GM19455 (cell line): Measurements from ENCODE around the gene AHSG.
"Not testable (repeated sequence)": the region's sequence is repeated elsewhere in the genome, so short reads cannot be mapped to it uniquely, and the experiment has no call there.

Source experiments
- ATAC-seq: cut with Tn5 transposase; IDR thresholded peaks from one replicate; pipeline ENCODE4 v1.9.1; 2021; ENCODE audit not compliant: unreplicated experiment

AHSG gene

DNA sequence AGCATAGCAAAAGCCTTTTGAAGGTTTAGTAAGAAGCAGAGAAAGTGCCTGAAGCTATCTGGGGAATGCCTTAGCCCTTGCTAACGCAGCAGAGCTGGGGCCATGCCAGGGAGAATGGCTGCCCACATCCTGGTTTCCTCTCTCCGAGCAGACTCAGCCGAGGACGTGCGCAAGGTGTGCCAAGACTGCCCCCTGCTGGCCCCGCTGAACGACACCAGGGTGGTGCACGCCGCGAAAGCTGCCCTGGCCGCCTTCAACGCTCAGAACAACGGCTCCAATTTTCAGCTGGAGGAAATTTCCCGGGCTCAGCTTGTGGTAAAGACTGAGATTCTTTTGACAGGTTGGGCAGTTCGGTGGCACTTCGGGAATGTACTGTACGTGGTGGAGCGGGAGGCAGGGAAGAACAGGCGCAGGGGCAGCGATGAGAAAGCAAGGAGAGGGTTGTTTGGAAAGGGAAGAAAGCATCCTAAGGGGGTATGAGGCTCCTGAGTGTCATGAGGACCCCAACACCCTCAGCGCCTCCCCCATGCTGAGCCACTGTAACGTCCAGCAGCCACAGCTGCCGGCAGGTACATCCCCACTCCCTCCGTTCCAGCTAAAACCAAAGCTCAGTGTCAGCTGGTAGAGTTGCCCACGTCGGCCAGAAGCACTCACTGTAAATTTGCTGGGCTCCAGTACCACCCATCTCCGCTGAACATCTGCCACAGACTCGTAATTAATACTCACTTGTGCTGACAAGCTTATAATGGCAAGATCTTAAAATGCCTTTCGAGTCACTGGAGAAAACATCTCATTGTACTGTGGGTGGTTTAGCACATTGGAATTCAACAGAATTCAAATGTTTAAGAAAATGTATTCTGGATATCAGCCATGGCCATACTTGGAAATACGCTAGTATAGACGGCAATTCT, 4.4 kb downstream of the AHSG start:
- no peak for ATAC-seq

DNA sequence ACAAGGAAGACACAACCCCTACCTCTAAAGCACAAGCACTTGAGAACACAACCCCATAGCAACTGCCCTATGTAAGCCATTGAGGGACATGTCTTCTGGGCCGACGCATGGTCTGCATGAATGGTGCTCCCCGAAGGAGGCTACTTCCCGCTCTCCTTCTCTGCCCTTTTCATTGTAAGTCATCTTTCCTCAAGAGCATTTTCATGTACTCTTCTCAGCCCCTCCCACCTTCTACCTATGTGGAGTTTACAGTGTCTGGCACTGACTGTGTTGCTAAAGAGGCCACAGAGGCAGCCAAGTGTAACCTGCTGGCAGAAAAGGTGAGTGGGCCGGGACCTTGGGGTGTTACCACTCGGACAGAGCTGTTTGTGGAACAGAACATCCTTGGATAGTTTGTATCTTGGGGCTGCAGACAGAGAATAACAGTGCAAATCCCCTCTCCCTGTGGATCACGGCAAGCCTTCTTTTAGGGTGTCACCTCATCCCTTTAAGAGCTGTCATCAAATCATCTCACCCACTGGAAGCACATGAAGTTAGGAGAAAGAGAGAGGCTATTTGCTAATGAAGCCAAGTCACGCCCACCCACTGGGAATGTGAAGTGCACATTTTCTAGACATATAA, 5.6 kb downstream of the AHSG start:
- ATAC-seq: no peak

DNA sequence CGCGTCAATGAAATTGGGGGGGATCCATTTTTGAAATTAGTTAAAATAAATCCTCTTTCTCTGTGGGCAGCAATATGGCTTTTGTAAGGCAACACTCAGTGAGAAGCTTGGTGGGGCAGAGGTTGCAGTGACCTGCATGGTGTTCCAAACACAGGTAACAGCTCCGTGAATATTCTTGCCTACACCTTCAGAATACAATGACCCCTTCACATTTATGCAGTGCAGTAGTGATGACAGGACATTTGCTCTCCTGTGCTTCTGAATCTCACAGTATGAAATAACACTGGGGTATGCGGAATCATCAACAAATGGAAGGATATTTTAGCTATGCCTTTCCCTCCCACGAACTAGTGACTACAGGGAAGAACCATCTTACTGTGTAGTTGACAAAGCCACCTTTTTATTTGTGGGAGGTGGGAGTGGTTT, 6.9 kb downstream of the AHSG start:
- no peak for ATAC-seq

DNA sequence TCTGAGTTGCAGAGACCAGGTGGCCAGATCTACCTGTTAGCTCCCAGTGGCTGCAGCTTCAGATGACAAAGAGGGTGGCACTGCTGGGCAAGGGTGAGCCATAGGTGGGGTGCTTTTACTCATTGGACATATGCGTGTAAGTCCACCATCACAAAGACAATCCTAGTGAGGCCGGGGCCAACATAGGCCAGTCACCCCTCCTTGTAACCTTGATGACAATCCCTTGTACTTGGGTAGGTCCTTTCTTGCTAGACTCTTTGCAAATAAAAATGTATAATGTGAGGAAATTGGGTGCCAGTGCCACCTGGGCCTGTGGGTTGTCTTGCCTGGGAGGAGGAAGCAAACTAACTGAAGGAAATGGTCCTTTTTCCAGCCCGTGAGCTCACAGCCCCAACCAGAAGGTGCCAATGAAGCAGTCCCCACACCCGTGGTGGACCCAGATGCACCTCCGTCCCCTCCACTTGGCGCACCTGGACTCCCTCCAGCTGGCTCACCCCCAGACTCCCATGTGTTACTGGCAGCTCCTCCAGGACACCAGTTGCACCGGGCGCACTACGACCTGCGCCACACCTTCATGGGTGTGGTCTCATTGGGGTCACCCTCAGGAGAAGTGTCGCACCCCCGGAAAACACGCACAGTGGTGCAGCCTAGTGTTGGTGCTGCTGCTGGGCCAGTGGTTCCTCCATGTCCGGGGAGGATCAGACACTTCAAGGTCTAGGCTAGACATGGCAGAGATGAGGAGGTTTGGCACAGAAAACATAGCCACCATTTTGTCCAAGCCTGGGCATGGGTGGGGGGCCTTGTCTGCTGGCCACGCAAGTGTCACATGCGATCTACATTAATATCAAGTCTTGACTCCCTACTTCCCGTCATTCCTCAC, 7.6 kb downstream of the AHSG start:
- ATAC-seq: no peak

DNA sequence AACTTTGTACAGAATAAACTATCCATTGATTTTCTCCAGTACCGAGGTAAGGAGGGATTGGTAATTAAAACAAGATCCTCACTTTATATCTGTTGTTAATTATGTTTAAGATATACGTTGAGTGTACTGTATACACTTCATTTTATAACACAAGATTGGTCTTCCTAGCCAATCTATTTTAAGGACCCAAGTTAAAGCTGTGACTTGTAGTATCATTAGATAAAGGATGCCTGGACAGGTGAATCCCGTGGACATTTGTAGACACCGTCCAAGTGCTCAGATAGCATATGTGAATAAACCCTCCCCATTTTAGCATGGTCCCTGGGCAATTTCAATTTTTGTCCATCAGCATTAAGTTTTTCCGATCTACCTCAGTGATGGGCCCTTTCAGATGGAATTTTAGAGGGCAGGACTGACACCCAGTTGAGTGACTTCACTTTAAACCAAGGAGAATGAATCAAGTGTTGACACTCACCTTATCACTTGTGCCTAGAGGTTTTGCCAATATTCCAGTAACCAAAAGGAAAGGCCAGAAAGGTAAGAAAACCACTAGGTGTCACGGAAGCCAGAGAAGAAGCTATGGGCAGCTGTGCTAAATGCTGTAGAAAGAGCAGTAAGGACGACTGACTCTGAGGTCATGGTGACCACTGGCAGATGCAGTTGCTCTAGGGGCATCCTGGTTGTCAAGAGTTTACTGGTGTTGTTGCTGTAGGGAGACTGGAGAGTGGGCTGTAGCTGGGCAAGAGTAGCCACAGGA, 9.2 kb downstream of the AHSG start:
- ATAC-seq: no peak

DNA sequence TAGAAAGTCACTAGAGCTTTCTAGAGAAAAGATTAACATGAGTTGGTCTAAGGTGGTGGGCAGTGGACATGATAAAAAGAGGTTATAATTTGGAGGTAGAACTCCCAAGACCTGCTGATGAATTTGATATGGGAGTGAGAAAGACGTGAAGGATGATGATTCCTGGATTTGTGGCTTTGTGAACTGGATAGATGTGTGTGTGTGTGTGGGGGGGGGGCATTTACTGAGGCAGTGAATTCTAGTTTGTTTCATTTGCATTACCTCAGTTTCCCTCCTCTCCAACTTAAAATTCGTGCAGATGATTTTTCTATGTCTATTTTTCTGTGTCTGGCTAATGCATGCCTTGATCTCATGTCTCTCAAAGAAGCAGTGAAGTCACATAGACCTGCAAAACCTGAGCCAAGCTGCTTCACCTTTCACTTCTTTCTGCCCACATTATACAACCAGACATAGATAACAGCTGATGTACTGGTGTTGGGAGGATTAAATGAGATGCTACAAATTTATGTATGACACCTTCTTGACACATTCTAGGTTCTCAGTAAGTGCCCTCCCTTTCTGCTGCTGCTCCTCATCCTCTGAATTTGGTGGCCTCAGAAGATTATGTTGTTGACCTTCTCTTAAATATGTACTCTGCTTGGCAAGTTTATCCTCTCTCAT, 9.9 kb downstream of the AHSG start:
- no peak for ATAC-seq

DNA sequence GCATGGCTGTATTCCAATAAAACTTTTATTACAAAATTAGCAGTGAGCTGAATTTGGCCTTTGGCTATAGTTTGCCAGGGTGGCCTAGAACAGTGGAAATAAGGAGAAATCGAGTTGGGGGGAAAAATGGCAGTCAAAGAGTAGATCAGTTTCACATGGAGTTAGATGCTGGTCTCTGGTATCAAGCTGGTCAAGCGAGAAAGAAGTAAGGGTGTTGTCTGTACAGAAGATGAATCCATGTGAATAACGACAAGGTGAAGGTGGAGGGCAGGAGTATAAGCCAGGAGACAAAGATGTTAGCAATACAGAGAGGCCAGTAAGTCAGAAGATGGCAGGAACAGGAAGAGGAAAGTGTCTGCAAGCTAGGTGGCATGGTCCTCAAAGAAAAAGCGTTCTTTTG, 11.7 kb downstream of the AHSG start:
- no peak for ATAC-seq

DNA sequence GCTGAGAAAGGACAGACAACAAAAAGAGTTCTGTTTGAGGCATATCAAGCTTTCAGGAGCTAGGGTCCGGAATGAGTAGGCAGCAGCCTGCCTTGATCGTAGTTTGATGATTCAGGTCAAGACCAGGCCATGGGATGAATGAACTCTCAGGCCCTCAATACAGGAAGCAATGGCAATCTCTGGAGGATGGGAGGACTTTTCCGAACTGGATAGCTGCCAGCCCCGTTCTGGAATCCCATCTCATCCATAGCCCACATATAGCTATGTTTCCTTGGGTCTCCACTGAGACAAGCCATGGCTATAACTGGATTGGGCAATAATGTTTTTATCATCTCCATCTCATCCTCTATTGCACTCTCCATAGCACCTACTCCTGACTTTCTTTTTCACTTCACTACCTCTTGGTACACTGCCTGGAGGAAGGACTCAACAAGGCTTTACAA, 12.8 kb downstream of the AHSG start:
- no peak for ATAC-seq

DNA sequence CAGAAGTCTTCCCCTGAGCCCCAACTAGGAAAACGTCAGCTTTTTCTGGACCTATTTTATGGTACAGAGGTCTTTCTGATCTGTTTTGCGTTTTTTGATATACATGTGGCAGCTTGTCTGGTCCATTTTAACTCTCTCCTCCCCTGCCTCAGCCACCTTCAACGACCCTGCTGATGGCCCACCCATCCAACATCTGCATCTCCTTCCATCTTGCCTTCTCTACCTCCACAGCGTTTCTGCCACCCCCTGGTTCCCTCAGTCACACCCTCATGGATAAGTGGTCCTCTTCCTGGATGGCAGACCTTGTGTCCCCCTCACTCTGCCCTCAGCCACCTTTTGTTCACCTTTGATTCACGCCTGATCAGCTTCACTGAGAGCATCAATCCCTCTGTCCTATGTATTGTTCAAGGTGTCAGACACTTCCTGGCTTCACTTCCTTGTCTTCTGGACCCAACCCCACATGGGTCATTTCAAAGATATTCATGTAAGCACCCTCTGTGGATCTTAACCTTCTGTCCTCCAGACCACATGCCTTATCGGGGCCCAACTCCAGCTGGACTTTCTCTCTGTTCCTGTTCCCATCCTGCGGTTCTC, 13.5 kb downstream of the AHSG start:
- ATAC-seq: no peak

DNA sequence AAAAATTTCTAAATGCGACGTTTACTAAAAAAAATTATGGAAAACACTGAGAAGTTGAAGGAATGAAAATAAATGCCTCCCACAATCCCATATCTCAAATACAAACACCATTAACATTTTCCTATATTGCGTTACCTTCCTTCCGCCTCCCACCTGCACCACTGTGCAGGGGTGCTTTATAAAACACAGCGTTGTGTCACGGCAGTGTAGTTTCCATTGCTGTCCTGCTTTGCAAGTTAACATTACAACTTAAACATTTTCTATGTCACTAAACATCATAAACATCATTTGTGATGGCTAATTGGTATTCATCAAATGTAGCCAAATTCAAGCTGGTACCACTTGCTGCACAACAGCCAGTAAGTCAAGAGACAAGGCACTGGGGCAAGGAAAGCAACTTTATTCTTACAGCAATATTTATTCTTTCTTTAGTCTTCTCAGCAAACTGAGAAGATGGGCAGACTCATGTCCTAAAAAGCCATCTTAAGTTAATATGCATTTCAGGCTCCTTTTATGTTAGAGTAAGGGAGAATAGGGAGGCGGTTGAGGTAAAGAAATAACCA, 15.1 kb downstream of the AHSG start:
- no peak for ATAC-seq

DNA sequence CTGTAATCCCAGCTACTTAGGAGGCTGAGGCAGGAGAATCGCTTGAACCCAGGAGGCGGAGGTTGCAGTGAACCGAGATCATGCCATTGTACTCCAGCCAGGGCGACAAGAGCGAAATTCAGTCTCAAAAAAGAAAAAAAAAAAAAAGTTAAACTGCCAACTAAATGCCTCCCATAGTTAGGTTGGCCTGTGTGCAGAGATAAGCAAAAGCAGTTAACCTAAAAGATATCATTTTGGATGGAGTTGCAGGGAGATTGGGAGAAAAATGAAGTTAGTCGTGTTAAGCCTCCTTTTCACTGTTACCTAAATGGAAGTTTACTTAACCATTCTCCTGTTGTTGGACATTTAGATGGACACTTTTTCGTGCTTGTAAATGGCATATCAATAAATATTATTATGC, 15.9 kb downstream of the AHSG start:
- no peak for ATAC-seq

DNA sequence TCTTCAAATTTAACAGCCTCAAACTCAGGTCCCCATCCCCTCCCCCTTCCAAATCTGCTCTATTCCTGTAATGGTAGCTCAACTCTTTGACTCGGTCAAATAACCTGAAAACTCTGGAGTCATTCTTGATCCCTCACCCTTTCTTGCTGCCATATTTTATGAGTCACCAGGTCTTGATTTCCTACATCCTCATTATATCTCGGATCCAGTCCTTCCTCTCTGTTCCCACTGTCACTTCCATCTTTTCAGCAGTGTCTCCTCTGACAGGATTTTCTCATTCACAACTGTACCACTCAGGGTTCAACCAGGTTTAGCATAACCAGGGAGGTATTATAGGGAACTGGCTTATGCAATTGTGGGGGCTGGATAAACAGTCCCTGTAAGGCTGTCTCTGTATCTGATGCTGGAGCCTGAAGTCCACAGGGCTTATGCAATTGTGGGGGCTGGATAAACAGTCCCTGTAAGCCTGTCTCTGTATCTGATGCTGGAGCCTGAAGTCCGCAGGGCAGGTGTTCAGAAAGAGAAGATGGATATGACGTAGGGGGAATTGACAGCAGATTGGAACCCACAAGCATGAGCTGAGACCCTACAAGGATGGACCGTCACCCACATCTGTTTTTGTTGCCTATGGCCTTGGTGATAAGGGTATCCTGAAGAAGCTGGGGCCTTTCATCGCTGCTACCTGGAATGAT, 18.2 kb downstream of the AHSG start:
- no peak for ATAC-seq

DNA sequence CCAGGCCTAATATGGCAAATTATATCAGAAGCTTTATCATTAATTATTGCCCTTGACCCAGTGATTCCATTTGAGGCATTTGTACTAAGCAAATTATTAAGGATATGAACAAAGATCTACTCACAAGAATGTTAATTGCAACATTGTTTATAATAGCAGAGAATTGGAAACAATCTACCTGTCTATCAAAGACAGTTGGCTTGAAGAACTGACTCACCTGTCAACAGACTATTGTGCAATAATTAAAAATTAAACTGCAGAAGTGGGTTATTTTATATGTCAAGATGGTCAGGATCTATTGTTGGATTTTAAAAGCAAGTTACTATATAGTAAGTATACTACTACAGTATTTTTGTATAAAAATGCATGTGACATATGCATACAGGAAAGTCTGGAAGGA, 20.6 kb downstream of the AHSG start:
- no peak for ATAC-seq

DNA sequence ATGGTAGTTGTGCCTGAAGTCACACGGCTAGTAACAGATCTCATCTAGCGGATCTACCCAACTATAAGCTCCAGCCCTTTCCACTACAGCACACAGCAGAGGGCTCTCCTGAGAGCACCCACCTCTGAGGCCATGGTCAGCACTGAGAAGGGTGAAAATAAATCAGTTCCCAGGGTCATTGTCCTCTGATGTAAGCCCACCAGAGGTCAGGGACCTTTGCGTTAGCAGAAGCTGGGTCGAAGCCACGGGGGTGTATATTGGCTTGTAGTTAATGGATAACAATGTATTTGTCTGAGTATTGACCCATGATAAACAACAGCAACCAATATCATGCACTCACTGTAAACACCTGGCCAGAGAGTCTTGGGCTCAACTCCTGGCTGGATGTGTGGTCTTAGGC, 21.3 kb downstream of the AHSG start:
- not testable (repeated sequence) for ATAC-seq

DNA sequence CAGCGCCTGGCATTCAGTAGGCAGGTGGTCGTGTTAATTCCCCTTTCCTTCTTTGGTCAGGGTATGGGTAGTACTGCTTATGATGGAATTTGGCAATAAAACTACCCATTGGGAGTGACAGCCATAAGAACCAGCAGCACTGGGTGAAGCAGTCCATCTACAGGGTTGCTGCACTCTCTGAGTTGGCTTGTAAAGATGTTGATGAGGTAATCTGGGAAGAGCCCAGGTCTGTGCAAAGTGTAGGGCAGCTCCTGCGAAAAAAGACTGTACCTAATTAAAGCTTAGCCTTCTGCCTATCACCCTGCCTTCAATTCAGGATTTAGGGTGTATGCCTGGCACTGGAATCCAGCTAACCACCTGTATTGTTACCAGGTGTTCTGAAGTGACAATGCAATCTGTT, 22.7 kb downstream of the AHSG start:
- no peak for ATAC-seq

DNA sequence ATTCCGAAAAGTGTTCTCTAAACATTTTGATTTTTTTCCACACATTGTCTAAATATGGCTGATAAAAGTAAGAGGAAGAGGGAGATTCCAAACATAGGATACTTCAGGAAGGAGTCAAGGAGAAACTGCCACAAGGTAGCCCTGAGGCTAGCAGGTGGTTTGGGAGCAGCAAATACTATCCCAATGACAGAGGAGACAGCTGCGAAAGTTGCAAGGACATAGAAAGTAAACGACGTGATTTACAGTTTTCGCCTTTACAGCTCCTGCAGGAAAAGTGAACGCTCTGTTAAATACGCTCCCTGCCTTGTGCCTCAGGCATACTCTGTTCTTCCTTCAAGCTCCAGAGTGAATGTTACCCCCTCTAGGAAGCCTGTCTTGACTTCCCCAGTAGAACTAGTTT, 23.7 kb downstream of the AHSG start:
- no peak for ATAC-seq

DNA sequence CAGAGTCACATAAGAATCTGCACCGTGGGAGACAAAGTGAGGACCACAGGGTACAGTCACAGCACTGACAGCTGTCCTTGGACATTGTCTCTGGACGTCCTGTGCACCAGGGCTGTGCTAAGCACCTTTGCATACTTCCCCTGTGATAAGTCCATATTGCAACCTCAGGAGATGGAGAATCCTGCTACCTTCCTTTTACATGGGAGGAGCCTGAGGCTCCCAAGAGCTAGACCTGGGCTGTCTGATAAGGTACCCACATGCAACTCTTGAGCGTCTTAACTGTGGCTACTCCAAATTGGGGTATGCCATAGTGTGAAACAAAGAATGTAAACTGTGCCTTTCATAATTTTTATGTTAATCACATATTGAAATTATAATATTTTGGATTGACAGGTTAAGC, 24.8 kb downstream of the AHSG start:
- no peak for ATAC-seq

DNA sequence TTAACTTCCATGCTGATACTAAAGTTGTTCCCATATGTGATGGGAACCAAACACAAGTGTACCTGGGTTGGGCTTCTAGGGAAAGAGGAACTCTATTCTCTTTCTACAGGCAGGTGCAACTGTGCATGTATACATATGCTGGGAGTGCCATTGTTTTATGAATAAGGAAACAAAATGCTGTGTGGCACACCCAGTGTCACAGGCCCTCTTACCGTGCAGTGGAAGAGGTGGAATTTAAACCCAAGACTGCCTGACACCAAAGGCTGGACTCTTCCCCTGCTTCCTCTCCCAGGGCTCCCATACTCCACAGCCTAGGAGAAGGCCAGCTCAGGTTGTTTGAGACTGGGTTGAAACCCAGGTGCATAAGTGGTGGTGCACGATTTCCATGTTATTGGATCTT, 25.4 kb downstream of the AHSG start:
- no peak for ATAC-seq
